Natural killer cell (primary cell): ENCODE data around the gene FJX1. TPM values are rescaled to one million over a fixed set of nuclear protein-coding genes. Genes with fewer than 3 reads are reported as not detected.

Source experiments
- ATAC-seq, 3 donors: fragments of 150-1000 bp in 2 of 3; fragments of 200-7000 bp in 1 of 3; cut with Tn5 transposase; 1 replicate in 1 of 3; 2 replicates in 2 of 3; pipeline ENCODE4 v1.10.0; 2021; ENCODE audit warnings: mild to moderate bottlenecking in 2 of 3, moderate library complexity in 2 of 3
- DNase-seq, 2 donors: peaks; one replicate each; pipeline versions ENCODE4 v3.0.0 to v3.0.0-alpha.2; 2013 to 2021; ENCODE audit warnings: mixed read lengths in 1 of 2
- H3K27ac ChIP-seq: one replicate; pipeline ENCODE4 v1.5.1; 2013; ENCODE audit warnings: mild to moderate bottlenecking, low read length
- H3K27me3 ChIP-seq: one replicate; pipeline ENCODE4 v1.6.1; 2013; ENCODE audit warnings: low read length; ENCODE audit not compliant: control insufficient read depth, insufficient read depth
- H3K36me3 ChIP-seq: one replicate; pipeline ENCODE4 v1.6.1; 2013; ENCODE audit warnings: low read length; ENCODE audit not compliant: control insufficient read depth, insufficient read depth
- H3K4me1 ChIP-seq: one replicate; pipeline ENCODE4 v1.6.1; 2013; ENCODE audit warnings: low read length; ENCODE audit not compliant: control insufficient read depth, insufficient read depth
- H3K4me3 ChIP-seq: one replicate; pipeline ENCODE4 v1.5.1; 2013; ENCODE audit warnings: low read length
- H3K9me3 ChIP-seq: one replicate; pipeline ENCODE4 v1.6.1; 2013; ENCODE audit warnings: low read length; ENCODE audit not compliant: control insufficient read depth, insufficient read depth
- H3K27ac Mint-ChIP-seq, 2 donors: one replicate each; pipeline ENCODE4 v1.8.0; 2022; ENCODE audit warnings: mild to moderate bottlenecking in 2 of 2, mixed read lengths in 2 of 2, moderate library complexity in 1 of 2
- H3K27me3 Mint-ChIP-seq, 2 donors: one replicate each; pipeline ENCODE4 v1.8.0; 2022; ENCODE audit warnings: low read depth in 2 of 2, mixed read lengths in 2 of 2
- H3K36me3 Mint-ChIP-seq: one replicate; pipeline ENCODE4 v1.8.0; 2022; ENCODE audit warnings: mixed read lengths
- H3K4me1 Mint-ChIP-seq, 2 donors: one replicate each; pipeline ENCODE4 v1.8.0; 2022; ENCODE audit warnings: mixed read lengths in 2 of 2
- H3K4me3 Mint-ChIP-seq: one replicate; pipeline ENCODE4 v1.8.0; 2022; ENCODE audit warnings: mild to moderate bottlenecking, moderate library complexity, mixed read lengths
- H3K9me3 Mint-ChIP-seq, 2 donors: one replicate each; pipeline ENCODE4 v1.8.0; 2022; ENCODE audit warnings: mixed read lengths in 2 of 2
- WGBS: methylation state at CpG from one replicate; pipeline ENCODE4 v1.1.7; 2013; ENCODE audit warnings: missing lambda C conversion rate; ENCODE audit not compliant: insufficient coverage; 5-methylcytosine and 5-hydroxymethylcytosine counted together
- intact Hi-C: fragments of 100-400 bp; cut with micrococcal nuclease; formaldehyde crosslinking; loops from one replicate; pipeline ENCODE4 v1.14.2; 2022
- total RNA-seq, 4 donors: library from RNA; stranded (reverse); fragments of 120-200 nt in 1 of 4; gene quantifications; one replicate each; pipeline versions ENCODE4 v1.2.3 to v1.2.4, GENCODE V29; 2013 to 2022
- TF ChIP-seq, protein P1 (sequence below): fragments of 200-600 bp; IDR thresholded peaks from one replicate; pipeline ENCODE4 v1.8.0; 2022; ENCODE audit warnings: antibody characterized with exemption

The FJX1 gene
- total RNA-seq, 3 donors from 2014 or later (not counting 1 experiment from before 2014, with no cell fraction given) = not detected

DNA sequence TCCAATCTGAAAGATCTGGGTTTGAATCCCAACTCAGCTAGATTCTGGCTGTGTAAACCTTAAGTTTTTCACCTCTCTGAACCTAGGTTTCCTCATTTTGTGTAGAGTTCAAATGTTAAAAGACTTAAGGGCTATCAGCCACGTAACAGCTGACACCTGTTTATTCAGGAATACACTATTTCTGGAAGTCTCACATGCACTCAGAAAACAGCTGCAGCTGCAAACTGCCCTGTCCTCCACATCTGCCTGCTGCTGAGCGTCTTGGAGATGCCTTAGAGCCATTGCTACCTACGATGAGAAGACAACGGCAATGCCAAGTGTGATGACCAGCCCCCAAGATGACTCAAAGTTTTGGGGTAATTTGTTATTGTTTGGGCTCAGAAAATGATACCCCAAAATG is 37.6 kb downstream of the FJX1 start:
- TF ChIP-seq, protein P1, sequence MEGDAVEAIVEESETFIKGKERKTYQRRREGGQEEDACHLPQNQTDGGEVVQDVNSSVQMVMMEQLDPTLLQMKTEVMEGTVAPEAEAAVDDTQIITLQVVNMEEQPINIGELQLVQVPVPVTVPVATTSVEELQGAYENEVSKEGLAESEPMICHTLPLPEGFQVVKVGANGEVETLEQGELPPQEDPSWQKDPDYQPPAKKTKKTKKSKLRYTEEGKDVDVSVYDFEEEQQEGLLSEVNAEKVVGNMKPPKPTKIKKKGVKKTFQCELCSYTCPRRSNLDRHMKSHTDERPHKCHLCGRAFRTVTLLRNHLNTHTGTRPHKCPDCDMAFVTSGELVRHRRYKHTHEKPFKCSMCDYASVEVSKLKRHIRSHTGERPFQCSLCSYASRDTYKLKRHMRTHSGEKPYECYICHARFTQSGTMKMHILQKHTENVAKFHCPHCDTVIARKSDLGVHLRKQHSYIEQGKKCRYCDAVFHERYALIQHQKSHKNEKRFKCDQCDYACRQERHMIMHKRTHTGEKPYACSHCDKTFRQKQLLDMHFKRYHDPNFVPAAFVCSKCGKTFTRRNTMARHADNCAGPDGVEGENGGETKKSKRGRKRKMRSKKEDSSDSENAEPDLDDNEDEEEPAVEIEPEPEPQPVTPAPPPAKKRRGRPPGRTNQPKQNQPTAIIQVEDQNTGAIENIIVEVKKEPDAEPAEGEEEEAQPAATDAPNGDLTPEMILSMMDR = no peak
- no peak for DNase-seq

DNA sequence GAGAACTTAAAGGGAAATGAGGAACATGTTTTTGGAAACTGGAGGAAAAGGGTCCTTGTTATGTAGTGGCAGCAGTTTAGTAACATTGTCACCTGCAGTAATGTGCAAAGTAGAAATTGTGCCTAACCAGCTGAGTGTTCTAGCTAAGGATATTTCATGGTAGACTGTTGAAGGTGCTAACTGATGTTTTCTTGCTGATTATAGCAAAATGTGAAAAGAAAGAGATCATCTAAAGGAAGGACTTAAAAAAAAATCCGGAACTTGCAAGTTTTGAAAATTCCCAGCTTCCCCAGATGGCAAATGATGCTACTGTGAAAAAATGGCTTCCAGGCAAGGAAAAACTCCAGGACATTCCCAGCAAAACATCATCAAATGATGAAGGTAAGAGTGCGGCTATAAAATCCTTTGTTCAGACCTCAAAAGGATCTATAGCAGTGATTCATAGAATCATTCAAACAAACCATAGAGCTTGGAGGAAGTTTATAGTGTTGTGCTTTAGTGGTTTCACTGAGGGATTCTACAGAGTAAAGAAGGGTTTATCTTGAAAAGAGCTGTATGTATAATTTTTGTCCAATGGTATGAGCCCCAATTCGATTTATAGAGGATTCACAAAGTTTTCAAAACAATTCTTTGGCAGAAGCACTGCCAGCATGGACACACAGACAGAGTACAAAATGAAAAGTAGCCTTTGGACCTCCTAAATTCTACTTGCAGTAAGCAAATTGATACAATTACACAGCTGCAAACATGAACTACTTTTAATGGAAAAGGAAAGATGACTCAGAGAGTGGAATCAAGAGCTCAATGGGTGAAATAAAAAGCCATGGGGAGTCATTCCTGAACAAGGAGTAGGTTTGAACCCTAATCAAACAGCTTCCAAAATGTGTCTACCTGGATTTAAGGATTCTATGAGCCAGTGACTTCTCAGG is 40.0 kb downstream of the FJX1 start:
- ATAC-seq (no peak), DNase-seq (no peak)
- peaks cover 11% of the 10 kb centered on the region for H3K27me3 ChIP-seq
- H3K27ac ChIP-seq = no peak overlapping the region
- peaks cover 2 to 4% of the 10 kb centered on the region in 2 donors for H3K9me3 Mint-ChIP-seq
- intact Hi-C loops = no loop called here
- WGBS = 60% methylated on average over 2 of the region's 3 CpGs
- H3K9me3 ChIP-seq = peaks cover 2% of the 10 kb centered on the region
- no peak overlapping the region for H3K27ac Mint-ChIP-seq
- H3K4me3 Mint-ChIP-seq = no peak overlapping the region
- no peak overlapping the region for H3K4me3 ChIP-seq
- peaks cover 46 to 55% of the 10 kb centered on the region in 2 donors for H3K27me3 Mint-ChIP-seq
- H3K36me3 ChIP-seq = no peaks in the 10 kb centered on the region
- H3K4me1 Mint-ChIP-seq = peaks cover 17 to 19% of the 10 kb centered on the region in 2 donors
- TF ChIP-seq, protein P1 = no peak
- H3K36me3 Mint-ChIP-seq = no peaks in the 10 kb centered on the region
- H3K4me1 ChIP-seq = peaks cover 12% of the 10 kb centered on the region

More for the DNA sequence above, 37.6 kb downstream of the FJX1 start:
- H3K36me3 Mint-ChIP-seq = no peaks in the 10 kb centered on the region
- Histone ChIP-seq H3K4me1 (no peaks in the 10 kb centered on the region), H3K9me3 (no peaks in the 10 kb centered on the region), H3K36me3 (no peaks in the 10 kb centered on the region), H3K27ac (no peak overlapping the region), H3K4me3 (no peak overlapping the region), H3K27me3 (peaks cover 15% of the 10 kb centered on the region)
- no peak overlapping the region for H3K4me3 Mint-ChIP-seq
- H3K27ac Mint-ChIP-seq = no peak overlapping the region
- H3K4me1 Mint-ChIP-seq = no peaks in the 10 kb centered on the region
- H3K9me3 Mint-ChIP-seq = no peaks in the 10 kb centered on the region
- H3K27me3 Mint-ChIP-seq = peaks cover 56 to 66% of the 10 kb centered on the region in 2 donors
- ATAC-seq = no peak
- WGBS = 83% methylated on average over 4 of the region's 4 CpGs
- intact Hi-C loops = no loop called here

DNA sequence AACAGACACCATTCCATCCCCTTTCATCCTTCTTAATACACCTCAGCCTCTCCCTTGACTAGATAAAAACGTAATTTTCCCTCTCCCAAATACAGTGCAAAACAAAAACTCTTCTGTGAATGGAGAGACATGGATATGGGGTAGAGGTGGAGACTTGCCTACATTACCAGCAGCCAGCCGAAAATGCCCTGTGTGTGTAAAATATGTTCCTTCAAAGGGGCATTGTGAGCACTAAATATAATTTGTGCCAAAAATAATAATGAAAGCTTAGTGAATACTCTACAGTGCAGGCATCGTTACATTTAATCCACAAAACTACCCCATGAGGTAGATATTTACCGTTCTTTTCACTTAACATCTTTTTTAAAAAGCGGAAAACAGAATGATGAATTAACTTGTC is 43.3 kb downstream of the FJX1 start:
- no peak for ATAC-seq
- H3K4me1 ChIP-seq = peaks cover 20% of the 10 kb centered on the region
- Mint-ChIP-seq H3K36me3 (peaks cover 13% of the 10 kb centered on the region), H3K4me3 (peak overlapping the region; percentile 90), H3K9me3 (peaks cover 9 to 20% of the 10 kb centered on the region in 2 donors), H3K4me1 (peaks cover 47 to 48% of the 10 kb centered on the region in 2 donors), H3K27me3 (peaks cover 22 to 23% of the 10 kb centered on the region in 2 donors), H3K27ac (peak overlapping the region; percentile 93 to 98)
- H3K9me3 ChIP-seq = peaks cover 16% of the 10 kb centered on the region
- intact Hi-C loops = loop anchor here (5.0 kb wide), 1 partner anchor 626 kb away; the partner anchor contains the start of gene COMMD9
- DNase-seq = no peak
- peaks cover 5% of the 10 kb centered on the region for H3K27me3 ChIP-seq
- TF ChIP-seq, protein P1 = no peak
- peak overlapping the region; percentile 87 for H3K27ac ChIP-seq
- H3K36me3 ChIP-seq = no peaks in the 10 kb centered on the region
- H3K4me3 ChIP-seq = peak overlapping the region; percentile 84
- 94% methylated on average over 2 of the region's 5 CpGs for WGBS
